VCaP (cell line): ENCODE data around the gene USP36.
"Not testable (repeated sequence)": the region's sequence is repeated elsewhere in the genome, so short reads cannot be mapped to it uniquely, and the experiment has no call there.

ENCODE experiments used
- H3K27ac ChIP-seq: fragments of 450-650 bp; 2 replicates; pipeline ENCODE4 v1.5.1; 2017
- CTCF ChIP-seq: fragments of 450-650 bp; conservative IDR thresholded peaks from 2 replicates; pipeline ENCODE4 v1.5.1; 2017; ENCODE audit warnings: mild to moderate bottlenecking, moderate library complexity

The USP36 gene

GRCh38 chr17:78876094-78876597, 35.5 kb upstream of the USP36 start:
- H3K27ac ChIP-seq = no peak overlapping the region
- TF ChIP-seq CTCF = no peak

GRCh38 chr17:78875363-78876093, 34.9 kb upstream of the USP36 start:
- no peak overlapping the region for H3K27ac ChIP-seq

GRCh38 chr17:78873519-78874340, 33.1 kb upstream of the USP36 start:
- no peak overlapping the region for H3K27ac ChIP-seq
- TF ChIP-seq CTCF = no peak

More at GRCh38 chr17:78875363-78876093, 34.9 kb upstream of the USP36 start:
- TF ChIP-seq CTCF = no peak

- TF ChIP-seq CTCF = no peak
These were observed 31.9 kb upstream of the USP36 start for GRCh38 chr17:78872486-78872885.

GRCh38 chr17:78870621-78871020, 30.0 kb upstream of the USP36 start:
- H3K27ac ChIP-seq = no peak overlapping the region
- TF ChIP-seq CTCF = no peak

More at GRCh38 chr17:78872486-78872885, 31.9 kb upstream of the USP36 start:
- H3K27ac ChIP-seq = no peak overlapping the region

- no peak for TF ChIP-seq CTCF
- no peak overlapping the region for H3K27ac ChIP-seq
These were observed 27.8 kb upstream of the USP36 start for GRCh38 chr17:78868391-78868790.

GRCh38 chr17:78867046-78867445, 26.4 kb upstream of the USP36 start:
- not testable (repeated sequence) for H3K27ac ChIP-seq
